Glomerular endothelial cell (primary cell): Measurements from ENCODE around the gene SMAGP. TPM values are rescaled to one million over a fixed set of nuclear protein-coding genes. Genes with fewer than 3 reads are reported as not detected.
"Not testable (repeated sequence)": the region's sequence is repeated elsewhere in the genome, so short reads cannot be mapped to it uniquely, and the experiment has no call there.

Experiments
- DNase-seq: peaks from one replicate; pipeline ENCODE4 v3.0.0-alpha.2; 2011; ENCODE audit warnings: low read depth, low spot score; ENCODE audit errors: extremely low read depth
- total RNA-seq: library from RNA; depleted of rRNA; stranded (reverse); fragments of >200 nt; gene quantifications from 2 replicates; pipeline ENCODE4 v1.2.3, GENCODE V29; 2015

SMAGP gene
- total RNA-seq, 1 donor from 2014 or later = 15.4 TPM

GRCh38 chr12:51265024-51265423 is 5.2 kb downstream of the SMAGP start:
- no peak for DNase-seq

- no peak for DNase-seq
Measured at GRCh38 chr12:51264297-51264696, 5.9 kb downstream of the SMAGP start.

- DNase-seq = no peak
Measured at GRCh38 chr12:51263341-51263740, 6.9 kb downstream of the SMAGP start.

- no peak for DNase-seq
Measured at GRCh38 chr12:51262758-51263177, 7.4 kb downstream of the SMAGP start.

- not testable (repeated sequence) for DNase-seq
Measured at GRCh38 chr12:51259600-51259999, 10.6 kb downstream of the SMAGP start.

GRCh38 chr12:51254536-51254935 is 15.7 kb downstream of the SMAGP start:
- DNase-seq = no peak

GRCh38 chr12:51253276-51253675 is 16.9 kb downstream of the SMAGP start:
- no peak for DNase-seq

- no peak for DNase-seq
Measured at GRCh38 chr12:51247523-51248206, 22.6 kb downstream of the SMAGP start.

- no peak for DNase-seq
Measured at GRCh38 chr12:51246254-51246853, 23.9 kb downstream of the SMAGP start.

- DNase-seq = no peak
Measured at GRCh38 chr12:51245476-51246253, 24.6 kb downstream of the SMAGP start.

- DNase-seq = no peak
Measured at GRCh38 chr12:51244269-51244668, 25.9 kb downstream of the SMAGP start.

- DNase-seq = no peak
Measured at GRCh38 chr12:51242876-51243275, 27.3 kb downstream of the SMAGP start.

- DNase-seq = no peak
Measured at GRCh38 chr12:51242120-51242519, 28.1 kb downstream of the SMAGP start.

GRCh38 chr12:51240971-51241370 is 29.2 kb downstream of the SMAGP start:
- DNase-seq = no peak

GRCh38 chr12:51238510-51239334 is 31.5 kb downstream of the SMAGP start, which contains the start of gene DAZAP2:
DAZAP2 (plus strand) TSS chr12:51238826; CDS start chr12:51238908, 82 bp downstream.
- no peak for DNase-seq

- DNase-seq = no peak
Measured at GRCh38 chr12:51238037-51238509, 32.1 kb downstream of the SMAGP start.

- no peak for DNase-seq
Measured at GRCh38 chr12:51234530-51234929, 35.7 kb downstream of the SMAGP start.

- DNase-seq = no peak
Measured at GRCh38 chr12:51232642-51233041, 37.6 kb downstream of the SMAGP start.

- DNase-seq = no peak
Measured at GRCh38 chr12:51229116-51229809, 41.0 kb downstream of the SMAGP start.

GRCh38 chr12:51227962-51228361 is 42.3 kb downstream of the SMAGP start:
- DNase-seq = no peak
